Stomach smooth muscle (tissue), 2 donors: ENCODE measurements around the gene ZNF574.

Experiments used
- H3K27ac ChIP-seq: one replicate; pipeline ENCODE4 v1.7.0; 2013; ENCODE audit warnings: mild to moderate bottlenecking, low read length, inconsistent platforms
- H3K27me3 ChIP-seq, 2 donors: one replicate each; pipeline ENCODE4 v1.7.0; 2013; ENCODE audit warnings: low read length in 2 of 2; ENCODE audit not compliant: insufficient read depth in 2 of 2, control insufficient read depth in 1 of 2
- H3K36me3 ChIP-seq, 2 donors: one replicate each; pipeline ENCODE4 v1.7.0; 2013; ENCODE audit warnings: low read length in 2 of 2; ENCODE audit not compliant: control insufficient read depth in 2 of 2, insufficient read depth in 2 of 2
- H3K4me1 ChIP-seq: one replicate; pipeline ENCODE4 v1.7.0; 2013; ENCODE audit warnings: low read length; ENCODE audit not compliant: control insufficient read depth, insufficient read depth
- H3K4me3 ChIP-seq, 2 donors: one replicate each; pipeline ENCODE4 v1.7.0; 2013; ENCODE audit warnings: low read length in 2 of 2
- H3K9ac ChIP-seq, 2 donors: one replicate each; pipeline ENCODE4 v1.7.0; 2013; ENCODE audit warnings: low read length in 2 of 2, mild to moderate bottlenecking in 1 of 2
- H3K9me3 ChIP-seq, 2 donors: one replicate each; pipeline ENCODE4 v1.7.0; 2013; ENCODE audit warnings: low read length in 2 of 2; ENCODE audit not compliant: control insufficient read depth in 2 of 2
- donor health status: healthy.
- donor health status: Pancreatic carcinoma.

The ZNF574 gene

DNA sequence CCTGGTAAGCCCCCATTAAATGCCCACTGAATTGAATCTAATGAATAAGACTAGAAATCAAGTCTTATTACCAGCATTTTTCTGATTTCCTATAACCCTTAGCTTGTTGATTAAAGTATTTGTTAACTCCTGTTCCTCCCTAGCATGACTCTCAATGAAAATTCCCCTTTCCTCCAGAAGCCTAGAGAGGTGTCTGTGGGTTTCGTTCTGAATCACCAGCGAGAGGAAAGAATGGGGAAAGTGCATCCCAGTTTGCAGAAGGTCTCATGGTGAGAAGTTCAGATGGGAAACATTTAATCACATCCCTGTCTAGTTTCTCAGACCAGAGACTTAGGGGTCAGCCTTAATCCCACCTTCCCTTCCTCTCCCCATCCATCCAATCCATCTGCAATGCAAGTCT lies 29.4 kb downstream of the ZNF574 start:
- no peak overlapping the region for H3K27ac ChIP-seq
- H3K9ac ChIP-seq, result no peak overlapping the region
- H3K4me1 ChIP-seq, result no peaks in the 10 kb centered on the region
- H3K9me3 ChIP-seq, result no peaks in the 10 kb centered on the region
- no peak overlapping the region for H3K4me3 ChIP-seq
- H3K36me3 ChIP-seq, result no peaks in the 10 kb centered on the region
- peaks cover 14 to 15% of the 10 kb centered on the region in 2 donors for H3K27me3 ChIP-seq

DNA sequence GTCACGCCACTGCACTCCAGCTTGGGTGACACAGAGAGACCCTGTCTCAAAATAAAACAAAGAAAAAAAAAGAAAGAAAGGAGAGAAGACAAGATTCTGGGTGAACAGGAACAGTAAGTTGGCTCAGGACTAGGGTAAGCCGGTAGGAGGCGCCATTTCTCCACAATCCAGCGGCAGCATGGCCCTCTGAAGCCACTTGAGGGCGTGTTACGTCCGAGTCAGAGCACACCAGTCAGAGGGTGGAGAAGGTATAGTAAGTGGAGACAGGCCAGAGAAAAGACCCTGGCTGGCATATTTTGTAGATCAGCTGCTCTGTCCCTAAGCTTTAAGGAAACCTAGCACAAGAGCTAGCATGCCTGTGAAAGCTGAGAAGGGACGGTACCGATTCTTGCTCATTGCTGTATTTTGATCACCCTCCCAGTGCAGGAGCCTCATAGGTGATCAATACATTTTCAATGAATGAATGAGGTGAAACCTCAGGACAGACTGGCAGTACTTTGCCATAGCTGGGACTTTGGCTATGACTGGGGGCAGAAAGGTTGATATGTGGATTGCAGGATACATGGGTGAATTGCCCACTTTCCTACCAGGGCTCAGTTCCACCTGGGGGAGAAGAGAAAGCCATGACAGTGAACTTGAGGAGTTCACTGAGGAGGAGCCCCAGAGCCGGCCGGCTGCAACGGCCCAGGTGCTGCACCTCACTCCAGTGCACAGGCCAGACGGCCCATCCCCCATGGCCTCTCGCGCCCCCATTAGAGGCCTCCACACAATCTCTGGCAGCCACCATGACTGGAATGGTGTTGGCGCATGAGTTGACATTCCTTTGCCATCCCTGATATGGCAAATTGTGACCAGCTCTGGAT lies 32.8 kb downstream of the ZNF574 start:
- Histone ChIP-seq H3K9me3 (no peaks in the 10 kb centered on the region), H3K9ac (no peak overlapping the region), H3K36me3 (no peaks in the 10 kb centered on the region), H3K4me3 (no peak overlapping the region), H3K27ac (no peak overlapping the region), H3K27me3 (peaks cover 14 to 15% of the 10 kb centered on the region in 2 donors), H3K4me1 (peaks cover 5% of the 10 kb centered on the region)

DNA sequence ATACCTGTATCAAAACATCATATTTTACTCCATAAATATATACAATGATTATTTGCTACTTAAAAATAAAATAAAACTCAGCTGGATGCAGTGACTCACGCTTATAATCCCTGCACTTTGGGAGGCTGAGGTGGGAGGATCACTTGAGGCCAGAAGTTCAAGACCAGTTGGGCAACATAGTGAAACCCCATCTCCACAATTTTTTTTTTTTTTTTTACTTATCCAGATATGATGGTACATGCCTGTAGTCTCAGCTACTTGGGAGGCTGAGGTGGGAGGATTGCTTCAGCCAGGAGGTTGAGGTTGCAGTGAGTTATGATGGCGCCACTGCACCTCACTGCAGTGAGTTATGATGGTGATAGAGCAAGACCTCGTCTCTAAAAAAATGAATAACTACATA lies 33.9 kb downstream of the ZNF574 start:
- no peak overlapping the region for H3K4me3 ChIP-seq
- H3K4me1 ChIP-seq, result peaks cover 5% of the 10 kb centered on the region
- H3K9me3 ChIP-seq, result no peaks in the 10 kb centered on the region
- no peaks in the 10 kb centered on the region for H3K36me3 ChIP-seq
- H3K27ac ChIP-seq, result no peak overlapping the region
- H3K9ac ChIP-seq, result no peak overlapping the region
- peaks cover 12 to 14% of the 10 kb centered on the region in 2 donors for H3K27me3 ChIP-seq

DNA sequence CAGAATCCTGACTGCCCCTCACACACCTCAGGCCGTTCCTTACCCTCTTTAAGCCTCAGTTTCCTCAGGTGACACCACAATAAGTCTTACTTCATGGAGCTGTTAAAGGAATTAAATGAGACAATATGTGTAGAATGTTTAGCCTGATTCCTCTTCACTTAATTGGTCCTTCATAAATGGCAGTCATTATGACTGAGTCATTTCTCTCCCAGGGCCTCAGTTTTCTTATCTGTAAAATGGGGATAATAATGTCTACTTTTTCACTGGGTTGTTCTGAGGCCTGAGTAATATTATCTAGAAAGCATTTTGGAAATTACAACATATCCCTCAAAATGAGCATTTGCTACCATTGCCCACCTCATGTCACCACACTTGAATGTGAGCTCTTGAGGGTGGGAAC lies 34.7 kb downstream of the ZNF574 start:
- no peaks in the 10 kb centered on the region for H3K9me3 ChIP-seq
- peaks cover 5% of the 10 kb centered on the region for H3K4me1 ChIP-seq
- no peak overlapping the region for H3K9ac ChIP-seq
- H3K4me3 ChIP-seq, result no peak overlapping the region
- peaks cover 9 to 11% of the 10 kb centered on the region in 2 donors for H3K27me3 ChIP-seq
- H3K27ac ChIP-seq, result no peak overlapping the region
- H3K36me3 ChIP-seq, result no peaks in the 10 kb centered on the region

DNA sequence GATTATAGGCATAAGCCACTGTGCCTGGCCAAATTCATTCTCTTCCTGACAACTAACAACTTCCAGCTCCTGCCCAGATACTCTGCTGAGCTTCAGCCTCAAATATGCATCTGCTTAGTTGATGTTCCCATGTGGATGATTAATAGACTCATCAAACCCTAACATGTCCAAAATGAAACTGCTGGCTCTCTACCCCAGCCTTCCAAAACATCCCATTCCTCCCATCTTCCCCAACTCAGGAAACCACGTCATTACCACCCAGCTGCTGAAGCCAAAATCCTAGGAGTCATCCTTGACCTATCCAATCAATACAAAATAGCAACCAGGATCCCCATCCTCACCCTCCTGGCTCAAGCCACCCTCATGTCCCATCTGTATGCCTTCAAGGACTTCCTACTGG lies 35.4 kb downstream of the ZNF574 start:
- Histone ChIP-seq H3K9ac (no peak overlapping the region), H3K27me3 (peaks cover 9% of the 10 kb centered on the region in 2 donors), H3K4me1 (peaks cover 5% of the 10 kb centered on the region), H3K4me3 (no peak overlapping the region), H3K36me3 (no peaks in the 10 kb centered on the region), H3K27ac (no peak overlapping the region), H3K9me3 (no peaks in the 10 kb centered on the region)

DNA sequence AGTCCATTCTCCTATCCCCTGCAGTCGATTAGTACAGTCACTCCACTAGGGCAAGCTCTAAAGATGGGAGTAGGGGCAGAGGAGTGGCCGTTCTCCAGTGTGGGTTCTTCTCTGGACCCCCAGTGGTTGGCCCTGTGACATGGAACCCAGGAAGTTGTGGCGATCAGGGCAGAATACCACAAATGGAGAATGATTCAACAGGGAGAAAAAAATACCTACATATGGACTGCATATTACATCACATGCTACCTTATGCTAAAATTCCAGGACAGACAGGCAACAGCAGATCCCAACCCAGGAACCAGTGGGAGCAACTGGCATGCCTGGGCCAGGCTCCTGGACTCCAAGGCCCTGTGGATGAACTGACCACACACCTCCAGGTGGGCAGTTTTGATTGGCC lies 35.8 kb downstream of the ZNF574 start:
- H3K27ac ChIP-seq, result no peak overlapping the region
- H3K4me1 ChIP-seq, result peaks cover 5% of the 10 kb centered on the region
- no peaks in the 10 kb centered on the region for H3K36me3 ChIP-seq
- no peaks in the 10 kb centered on the region for H3K9me3 ChIP-seq
- H3K27me3 ChIP-seq, result peaks cover 7 to 9% of the 10 kb centered on the region in 2 donors
- H3K9ac ChIP-seq, result no peak overlapping the region
- H3K4me3 ChIP-seq, result no peak overlapping the region

DNA sequence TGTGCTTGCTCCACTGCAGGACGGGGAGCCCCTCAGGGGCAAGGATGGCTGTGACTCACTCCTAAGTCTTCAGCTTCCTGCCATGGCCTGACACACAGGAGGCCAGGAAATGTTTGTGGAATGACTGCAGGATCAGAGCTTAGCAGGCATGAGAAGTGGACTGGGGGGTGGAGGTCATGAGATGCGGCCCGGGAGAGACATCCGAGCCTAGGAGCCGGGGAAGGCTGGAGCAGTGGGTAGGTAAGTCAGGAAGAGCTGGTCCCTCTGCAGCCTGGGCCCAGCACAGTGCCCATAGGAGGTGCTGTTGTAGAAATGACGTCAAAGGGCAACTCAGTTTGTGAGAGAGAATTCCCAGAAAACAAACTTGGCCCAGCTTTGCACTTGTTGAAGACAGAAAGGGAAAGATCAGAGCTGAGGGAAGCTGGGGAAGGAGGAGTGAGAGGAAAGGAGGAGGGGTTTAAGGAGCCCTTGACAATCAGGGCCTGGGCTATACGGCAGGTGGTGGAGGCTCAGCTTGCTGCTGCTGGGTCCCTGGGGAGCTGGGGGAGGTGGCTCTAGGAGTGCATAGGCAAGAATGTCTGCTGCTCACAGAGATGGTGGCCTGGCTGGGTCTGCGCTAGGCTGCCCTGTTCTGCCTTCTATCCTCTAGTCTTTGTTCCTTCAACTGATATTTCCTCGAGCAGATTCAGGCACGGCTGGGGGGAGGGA lies 37.8 kb downstream of the ZNF574 start:
- H3K4me1 ChIP-seq, result peaks cover 5% of the 10 kb centered on the region
- H3K9me3 ChIP-seq, result no peaks in the 10 kb centered on the region
- H3K4me3 ChIP-seq, result no peak overlapping the region
- peaks cover 0 to 4% of the 10 kb centered on the region in 2 donors for H3K27me3 ChIP-seq
- no peak overlapping the region for H3K9ac ChIP-seq
- no peaks in the 10 kb centered on the region for H3K36me3 ChIP-seq
- H3K27ac ChIP-seq, result no peak overlapping the region

DNA sequence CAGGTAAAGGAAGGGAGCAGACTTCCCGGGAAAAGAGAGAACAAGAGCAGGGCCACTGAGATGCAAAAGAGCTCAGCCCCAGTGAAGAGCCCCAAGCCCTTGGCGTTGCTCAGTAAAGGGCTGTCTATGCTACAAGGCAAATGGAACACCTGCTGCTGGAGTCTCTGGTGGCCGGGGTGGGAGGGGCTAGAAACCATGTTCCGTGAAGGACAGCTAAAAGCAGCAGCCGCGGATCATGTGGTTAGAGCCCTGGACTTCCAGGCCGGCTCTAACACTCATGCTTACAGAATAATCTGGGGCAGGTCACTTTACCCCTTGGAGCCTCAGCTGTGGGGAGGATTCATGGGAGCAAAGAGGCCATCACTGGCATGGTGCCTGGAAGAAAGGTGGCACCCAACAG lies 38.4 kb downstream of the ZNF574 start:
- no peak overlapping the region for H3K27ac ChIP-seq
- no peaks in the 10 kb centered on the region for H3K9me3 ChIP-seq
- H3K36me3 ChIP-seq, result no peaks in the 10 kb centered on the region
- peaks cover 5% of the 10 kb centered on the region for H3K4me1 ChIP-seq
- H3K27me3 ChIP-seq, result no peaks in the 10 kb centered on the region
- H3K4me3 ChIP-seq, result no peak overlapping the region
- no peak overlapping the region for H3K9ac ChIP-seq

DNA sequence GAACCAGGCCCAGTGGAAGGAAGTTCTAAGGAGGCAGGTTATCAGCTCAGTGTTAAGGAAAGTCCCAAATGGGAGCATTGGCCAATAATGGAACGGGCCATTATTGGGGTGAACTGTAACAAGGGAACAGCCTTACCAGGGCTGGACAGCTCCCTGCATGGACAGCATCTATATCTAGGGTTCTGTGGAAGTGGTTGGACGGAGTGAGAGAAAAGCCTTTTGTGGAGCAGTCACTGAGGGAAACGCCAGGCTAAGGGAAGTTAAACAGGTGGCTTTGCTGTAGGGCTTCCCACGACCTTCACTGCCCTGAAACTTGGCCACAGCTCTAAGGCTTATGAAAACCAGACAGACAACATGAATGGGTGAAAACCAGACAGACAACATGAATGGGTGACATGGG lies 39.3 kb downstream of the ZNF574 start:
- H3K36me3 ChIP-seq, result no peaks in the 10 kb centered on the region
- peaks cover 5% of the 10 kb centered on the region for H3K4me1 ChIP-seq
- no peak overlapping the region for H3K9ac ChIP-seq
- no peaks in the 10 kb centered on the region for H3K27me3 ChIP-seq
- H3K27ac ChIP-seq, result no peak overlapping the region
- H3K9me3 ChIP-seq, result no peaks in the 10 kb centered on the region
- H3K4me3 ChIP-seq, result no peak overlapping the region

DNA sequence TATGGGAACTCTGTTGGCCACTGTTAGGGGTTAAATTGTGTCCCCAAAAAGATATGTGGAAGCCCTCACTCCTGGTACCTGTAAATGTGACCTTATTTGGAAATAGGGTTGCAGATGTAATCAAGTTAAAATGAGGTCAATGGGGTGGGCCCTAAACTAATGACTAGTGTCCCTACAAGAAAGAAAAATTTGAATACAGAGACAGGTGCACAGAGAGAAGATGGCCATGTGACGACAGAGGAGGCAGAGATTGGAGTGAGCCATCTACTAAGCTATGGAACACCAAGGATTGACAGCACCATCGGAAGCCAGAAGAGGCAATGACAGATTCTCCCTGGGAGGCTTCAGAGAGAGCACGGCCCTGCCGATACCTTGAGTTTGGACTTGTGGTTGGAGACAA lies 39.7 kb downstream of the ZNF574 start:
- Histone ChIP-seq H3K4me3 (no peak overlapping the region), H3K9me3 (no peaks in the 10 kb centered on the region), H3K9ac (no peak overlapping the region), H3K4me1 (peaks cover 5% of the 10 kb centered on the region), H3K27ac (no peak overlapping the region), H3K27me3 (no peaks in the 10 kb centered on the region), H3K36me3 (no peaks in the 10 kb centered on the region)
